HCT116 (cell line): ENCODE data around the gene DRG2. TPM values are rescaled to one million over a fixed set of nuclear protein-coding genes. Genes with fewer than 3 reads are reported as not detected.

Experiments used
- ATAC-seq: fragments of 200-7000 bp; cut with Tn5 transposase; 2 replicates; pipeline ENCODE4 v1.9.1; 2020; ENCODE audit warnings: mild to moderate bottlenecking, moderate library complexity
- BruUV-seq: library from RNA; stranded (reverse); fragments of 400-500 nt; replicated peaks from 2 replicates; lab custom pipeline; 2021; lab: Mats Ljungman, UMichigan
- CTCF ChIA-PET: fragments of 300-600 bp; sonication (Branson Sonifier 250); formaldehyde crosslinking; loops from one replicate; lab custom pipeline; 2021; ENCODE audit warnings: antibody characterized with exemption; lab: Charles Lee
- POLR2A ChIA-PET: fragments of 300-600, 350-600 bp; sonication (Branson Sonifier 250); formaldehyde crosslinking; loops from one replicate; lab custom pipeline; 2021; ENCODE audit warnings: antibody characterized with exemption; lab: Charles Lee
- RAD21 ChIA-PET, 2 experiments: fragments of 300-600 bp; sonication (Branson Sonifier 250); formaldehyde crosslinking; loops; one replicate each; lab custom pipeline; 2023; ENCODE audit warnings: low total read pairs in 2 of 2; ENCODE audit not compliant: uncharacterized antibody in 2 of 2, unreplicated experiment in 2 of 2, low non-redundant PET in 1 of 2; lab: Charles Lee
- DNase-seq: peaks from one replicate; pipeline ENCODE4 v3.0.0-alpha.2; 2010; ENCODE audit warnings: low read depth, low spot score
- H2AFZ ChIP-seq: fragments of 200-600 bp; shearing (Covaris generic), sonication (generic); 2 replicates; pipeline ENCODE4 v1.6.1; 2017; ENCODE audit warnings: low read depth, mixed run types, mixed read lengths, antibody characterized with exemption, low read length; ENCODE audit not compliant: poor library complexity, severe bottlenecking
- H3K27ac ChIP-seq: 2 replicates; pipeline ENCODE4 v1.5.1; 2012; ENCODE audit warnings: low read depth, low read length
- H3K27me3 ChIP-seq: fragments of 200-600 bp; sonication (generic); 2 replicates; pipeline ENCODE4 v1.6.1; 2016; ENCODE audit warnings: mixed run types, low read length, mixed read lengths; ENCODE audit not compliant: insufficient read depth
- H3K36me3 ChIP-seq, 2 experiments: fragments of 200-500 bp in 1 of 2; fragments of 200-600 bp in 1 of 2; sonication (Bioruptor generic) in 1 of 2; sonication (generic) in 1 of 2; 2 replicates each; pipeline versions ENCODE4 v1.5.1 to v1.6.1; 2014 to 2016; ENCODE audit warnings: low read length in 2 of 2, inconsistent platforms in 1 of 2, mixed read lengths in 1 of 2, mixed run types in 1 of 2; ENCODE audit not compliant: insufficient read depth in 2 of 2, control insufficient read depth in 1 of 2
- H3K4me1 ChIP-seq, 2 experiments: fragments of 200-600 bp in 1 of 2; sonication (generic) in 1 of 2; 2 replicates each; pipeline versions ENCODE4 v1.5.1 to v1.6.1; 2012 to 2017; ENCODE audit warnings: low read length in 2 of 2, inconsistent platforms in 1 of 2, mild to moderate bottlenecking in 1 of 2, mixed read lengths in 1 of 2, mixed run types in 1 of 2, moderate library complexity in 1 of 2; ENCODE audit not compliant: insufficient read depth in 2 of 2, control insufficient read depth in 1 of 2
- H3K4me2 ChIP-seq: fragments of 200-600 bp; sonication (generic); 2 replicates; pipeline ENCODE4 v1.6.1; 2017; ENCODE audit warnings: mixed run types, low read length, mixed read lengths
- H3K4me3 ChIP-seq, 2 experiments: fragments of 200-600 bp in 1 of 2; sonication (generic) in 1 of 2; replicated peaks in 1 of 2; 2 replicates each; pipeline ENCODE4 v1.5.1; 2011 to 2016; ENCODE audit warnings: low read length in 2 of 2, control low read depth in 1 of 2, low read depth in 1 of 2, mild to moderate bottlenecking in 1 of 2, mixed read lengths in 1 of 2, mixed run types in 1 of 2
- H3K79me2 ChIP-seq: fragments of 200-600 bp; sonication (generic); 2 replicates; pipeline ENCODE4 v1.6.1; 2017; ENCODE audit warnings: mild to moderate bottlenecking, mixed run types, low read length, moderate library complexity, mixed read lengths; ENCODE audit not compliant: insufficient read depth
- H3K9ac ChIP-seq: fragments of 200-600 bp; sonication (generic); 2 replicates; pipeline ENCODE4 v1.6.1; 2016; ENCODE audit warnings: low read length, mixed read lengths
- H3K9me2 ChIP-seq: fragments of 200-600 bp; sonication (generic), shearing (Covaris generic); 2 replicates; pipeline ENCODE4 v1.6.1; 2017; ENCODE audit warnings: mixed run types, mild to moderate bottlenecking, moderate library complexity; ENCODE audit not compliant: insufficient read depth
- H3K9me3 ChIP-seq, 2 experiments: fragments of 200-500 bp in 1 of 2; fragments of 200-600 bp in 1 of 2; sonication (Bioruptor generic) in 1 of 2; sonication (generic) in 1 of 2; 2 replicates each; pipeline ENCODE4 v1.6.1; 2014 to 2017; ENCODE audit warnings: low read length in 2 of 2, mixed read lengths in 2 of 2, inconsistent platforms in 1 of 2, low read depth in 1 of 2, mild to moderate bottlenecking in 1 of 2, mixed run types in 1 of 2, moderate library complexity in 1 of 2; ENCODE audit not compliant: control insufficient read depth in 1 of 2, insufficient read depth in 1 of 2
- H4K20me1 ChIP-seq: fragments of 200-600 bp; sonication (generic), shearing (Covaris generic); 2 replicates; pipeline ENCODE4 v1.6.1; 2017; ENCODE audit warnings: mixed run types, mild to moderate bottlenecking, moderate library complexity; ENCODE audit not compliant: insufficient read depth
- CEBPB ChIP-seq: IDR thresholded peaks from 2 replicates; pipeline ENCODE4 v1.6.1; 2012; ENCODE audit warnings: low read depth
- EGR1 ChIP-seq: IDR thresholded peaks from 2 replicates; pipeline ENCODE4 v1.6.1; 2012; ENCODE audit warnings: low read depth
- ELF1 ChIP-seq: IDR thresholded peaks from 2 replicates; pipeline ENCODE4 v1.6.1; 2012; ENCODE audit warnings: low read depth, borderline replicate concordance
- EZH2phosphoT487 ChIP-seq: fragments of 200-600 bp; IDR thresholded peaks from 2 replicates; pipeline ENCODE4 v1.6.1; 2018; ENCODE audit warnings: antibody characterized with exemption, borderline replicate concordance
- FOSL1 ChIP-seq: IDR thresholded peaks from 2 replicates; pipeline ENCODE4 v1.6.1; 2012; ENCODE audit warnings: low read depth
- SIN3A ChIP-seq: IDR thresholded peaks from 2 replicates; pipeline ENCODE4 v1.6.1; 2012; ENCODE audit warnings: low read depth
- SRF ChIP-seq: IDR thresholded peaks from 2 replicates; pipeline ENCODE4 v1.6.1; 2012; ENCODE audit warnings: low read depth
- ZFX ChIP-seq: fragments of 450-650 bp; IDR thresholded peaks from 2 replicates; pipeline ENCODE4 v1.6.1; 2017
- intact Hi-C: fragments of 100-400 bp; cut with micrococcal nuclease; formaldehyde crosslinking; loops from 2 replicates; pipeline ENCODE4 v1.10.0; 2022
- total RNA-seq: library from RNA; stranded (reverse); gene quantifications from one replicate; pipeline ENCODE4 v1.2.1, GENCODE V29; 2021; ENCODE audit not compliant: unreplicated experiment
- TF ChIP-seq, protein P1 (sequence below), 3 experiments: fragments of 200-600 bp in 1 of 3; sonication (generic) in 1 of 3; IDR thresholded peaks in 2 of 3; conservative IDR thresholded peaks in 1 of 3; 2 replicates each; pipeline ENCODE4 v1.5.1; 2012 to 2017; ENCODE audit warnings: low read depth in 2 of 3, low read length in 2 of 3, antibody characterized with exemption in 1 of 3, borderline replicate concordance in 1 of 3, control low read depth in 1 of 3, mild to moderate bottlenecking in 1 of 3, mixed read lengths in 1 of 3, mixed run types in 1 of 3, moderate library complexity in 1 of 3; ENCODE audit not compliant: insufficient read depth in 1 of 3
- TF ChIP-seq, protein P2 (sequence below): IDR thresholded peaks from 2 replicates; pipeline ENCODE4 v1.6.1; 2011; ENCODE audit warnings: mild to moderate bottlenecking, low read length, moderate library complexity; ENCODE audit not compliant: insufficient replicate concordance; ENCODE audit errors: extremely low read depth
- TF ChIP-seq, protein P3 (sequence below): IDR thresholded peaks from 2 replicates; pipeline ENCODE4 v1.6.1; 2012; ENCODE audit warnings: low read depth
- TF ChIP-seq, protein P4 (sequence below): IDR thresholded peaks from 2 replicates; pipeline ENCODE4 v1.6.1; 2012

DRG2 gene
- total RNA-seq, 1 experiment from 2014 or later, result 41.0 TPM

DNA sequence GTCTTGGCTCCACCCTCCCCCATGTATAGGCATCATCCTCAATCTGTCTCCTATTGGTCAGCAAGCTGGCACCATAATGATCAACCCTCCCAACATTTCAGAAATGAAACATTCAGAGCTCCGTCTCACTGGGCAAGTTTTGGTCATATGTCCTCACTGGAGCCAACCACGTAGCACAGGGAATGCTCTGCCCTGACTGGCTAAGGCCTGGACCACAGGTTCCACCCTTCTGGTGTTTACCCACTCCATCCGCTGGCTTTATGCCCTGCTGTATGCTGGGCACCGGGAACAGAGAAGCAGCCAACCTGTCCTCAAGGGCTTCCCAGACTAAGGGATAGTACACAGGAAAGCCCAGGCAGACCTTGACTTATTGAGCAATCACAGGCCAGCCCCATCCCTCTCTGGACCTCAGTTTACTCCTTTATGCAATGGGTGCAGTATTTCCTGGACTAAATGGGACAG lies 41.3 kb downstream of the DRG2 start:
- no peak for TF ChIP-seq ZFX
- TF ChIP-seq, protein P1, sequence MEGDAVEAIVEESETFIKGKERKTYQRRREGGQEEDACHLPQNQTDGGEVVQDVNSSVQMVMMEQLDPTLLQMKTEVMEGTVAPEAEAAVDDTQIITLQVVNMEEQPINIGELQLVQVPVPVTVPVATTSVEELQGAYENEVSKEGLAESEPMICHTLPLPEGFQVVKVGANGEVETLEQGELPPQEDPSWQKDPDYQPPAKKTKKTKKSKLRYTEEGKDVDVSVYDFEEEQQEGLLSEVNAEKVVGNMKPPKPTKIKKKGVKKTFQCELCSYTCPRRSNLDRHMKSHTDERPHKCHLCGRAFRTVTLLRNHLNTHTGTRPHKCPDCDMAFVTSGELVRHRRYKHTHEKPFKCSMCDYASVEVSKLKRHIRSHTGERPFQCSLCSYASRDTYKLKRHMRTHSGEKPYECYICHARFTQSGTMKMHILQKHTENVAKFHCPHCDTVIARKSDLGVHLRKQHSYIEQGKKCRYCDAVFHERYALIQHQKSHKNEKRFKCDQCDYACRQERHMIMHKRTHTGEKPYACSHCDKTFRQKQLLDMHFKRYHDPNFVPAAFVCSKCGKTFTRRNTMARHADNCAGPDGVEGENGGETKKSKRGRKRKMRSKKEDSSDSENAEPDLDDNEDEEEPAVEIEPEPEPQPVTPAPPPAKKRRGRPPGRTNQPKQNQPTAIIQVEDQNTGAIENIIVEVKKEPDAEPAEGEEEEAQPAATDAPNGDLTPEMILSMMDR (IDR thresholded peaks at IDR 0.05 in 2 of 3, conservative IDR thresholded peaks at IDR 0.05 in 1 of 3; ENCODE audit: borderline replicate concordance in 1 of 3, insufficient read depth in 1 of 3, low read depth in 2 of 3, low read length in 2 of 3), result no peak
- no peak for TF ChIP-seq FOSL1
- TF ChIP-seq, protein P2, sequence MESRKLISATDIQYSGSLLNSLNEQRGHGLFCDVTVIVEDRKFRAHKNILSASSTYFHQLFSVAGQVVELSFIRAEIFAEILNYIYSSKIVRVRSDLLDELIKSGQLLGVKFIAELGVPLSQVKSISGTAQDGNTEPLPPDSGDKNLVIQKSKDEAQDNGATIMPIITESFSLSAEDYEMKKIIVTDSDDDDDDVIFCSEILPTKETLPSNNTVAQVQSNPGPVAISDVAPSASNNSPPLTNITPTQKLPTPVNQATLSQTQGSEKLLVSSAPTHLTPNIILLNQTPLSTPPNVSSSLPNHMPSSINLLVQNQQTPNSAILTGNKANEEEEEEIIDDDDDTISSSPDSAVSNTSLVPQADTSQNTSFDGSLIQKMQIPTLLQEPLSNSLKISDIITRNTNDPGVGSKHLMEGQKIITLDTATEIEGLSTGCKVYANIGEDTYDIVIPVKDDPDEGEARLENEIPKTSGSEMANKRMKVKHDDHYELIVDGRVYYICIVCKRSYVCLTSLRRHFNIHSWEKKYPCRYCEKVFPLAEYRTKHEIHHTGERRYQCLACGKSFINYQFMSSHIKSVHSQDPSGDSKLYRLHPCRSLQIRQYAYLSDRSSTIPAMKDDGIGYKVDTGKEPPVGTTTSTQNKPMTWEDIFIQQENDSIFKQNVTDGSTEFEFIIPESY, result no peak
- TF ChIP-seq EGR1, result no peak
- no peak for TF ChIP-seq CEBPB
- TF ChIP-seq SIN3A, result no peak
- TF ChIP-seq ELF1, result no peak
- no peak for TF ChIP-seq SRF
- TF ChIP-seq EZH2phosphoT487, result no peak
- TF ChIP-seq, protein P3, sequence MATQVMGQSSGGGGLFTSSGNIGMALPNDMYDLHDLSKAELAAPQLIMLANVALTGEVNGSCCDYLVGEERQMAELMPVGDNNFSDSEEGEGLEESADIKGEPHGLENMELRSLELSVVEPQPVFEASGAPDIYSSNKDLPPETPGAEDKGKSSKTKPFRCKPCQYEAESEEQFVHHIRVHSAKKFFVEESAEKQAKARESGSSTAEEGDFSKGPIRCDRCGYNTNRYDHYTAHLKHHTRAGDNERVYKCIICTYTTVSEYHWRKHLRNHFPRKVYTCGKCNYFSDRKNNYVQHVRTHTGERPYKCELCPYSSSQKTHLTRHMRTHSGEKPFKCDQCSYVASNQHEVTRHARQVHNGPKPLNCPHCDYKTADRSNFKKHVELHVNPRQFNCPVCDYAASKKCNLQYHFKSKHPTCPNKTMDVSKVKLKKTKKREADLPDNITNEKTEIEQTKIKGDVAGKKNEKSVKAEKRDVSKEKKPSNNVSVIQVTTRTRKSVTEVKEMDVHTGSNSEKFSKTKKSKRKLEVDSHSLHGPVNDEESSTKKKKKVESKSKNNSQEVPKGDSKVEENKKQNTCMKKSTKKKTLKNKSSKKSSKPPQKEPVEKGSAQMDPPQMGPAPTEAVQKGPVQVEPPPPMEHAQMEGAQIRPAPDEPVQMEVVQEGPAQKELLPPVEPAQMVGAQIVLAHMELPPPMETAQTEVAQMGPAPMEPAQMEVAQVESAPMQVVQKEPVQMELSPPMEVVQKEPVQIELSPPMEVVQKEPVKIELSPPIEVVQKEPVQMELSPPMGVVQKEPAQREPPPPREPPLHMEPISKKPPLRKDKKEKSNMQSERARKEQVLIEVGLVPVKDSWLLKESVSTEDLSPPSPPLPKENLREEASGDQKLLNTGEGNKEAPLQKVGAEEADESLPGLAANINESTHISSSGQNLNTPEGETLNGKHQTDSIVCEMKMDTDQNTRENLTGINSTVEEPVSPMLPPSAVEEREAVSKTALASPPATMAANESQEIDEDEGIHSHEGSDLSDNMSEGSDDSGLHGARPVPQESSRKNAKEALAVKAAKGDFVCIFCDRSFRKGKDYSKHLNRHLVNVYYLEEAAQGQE, result no peak
- TF ChIP-seq, protein P4, sequence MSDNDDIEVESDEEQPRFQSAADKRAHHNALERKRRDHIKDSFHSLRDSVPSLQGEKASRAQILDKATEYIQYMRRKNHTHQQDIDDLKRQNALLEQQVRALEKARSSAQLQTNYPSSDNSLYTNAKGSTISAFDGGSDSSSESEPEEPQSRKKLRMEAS, result no peak
- no peak overlapping the region for H2AFZ ChIP-seq
- no peak overlapping the region for H3K27ac ChIP-seq
- H3K4me3 ChIP-seq, result no peak overlapping the region
- ChIA-PET RAD21 (no interaction called here), CTCF (no interaction called here), POLR2A (no interaction called here)
- no peaks in the 10 kb centered on the region for H3K27me3 ChIP-seq
- no peaks in the 10 kb centered on the region for H3K9me2 ChIP-seq
- H3K79me2 ChIP-seq, result no peaks in the 10 kb centered on the region
- H3K9me3 ChIP-seq, result no peaks in the 10 kb centered on the region
- ATAC-seq, result peak; percentile 63
- no TSS peak for BruUV-seq
- H3K36me3 ChIP-seq, result no peaks in the 10 kb centered on the region
- H3K9ac ChIP-seq, result no peak overlapping the region
- intact Hi-C loops, result no loop called here
- H4K20me1 ChIP-seq, result no peaks in the 10 kb centered on the region
- DNase-seq, result no peak
- no peak overlapping the region for H3K4me2 ChIP-seq
- H3K4me1 ChIP-seq, result no peaks in the 10 kb centered on the region
